Left ventricle myocardium superior (tissue), 1 donor: ENCODE data around the gene GSTM4. TPM values are rescaled to one million over a fixed set of nuclear protein-coding genes. Genes with fewer than 3 reads are reported as not detected.
A peak's percentile ranks its signal among the peaks of the same experiment; 100 is the strongest.

Experiments
- ATAC-seq: fragments of 200-7000 bp; cut with Tn5 transposase; one replicate; pipeline ENCODE4 v1.9.1; 2020; ENCODE audit warnings: mild to moderate bottlenecking, moderate library complexity
- DNase-seq: peaks from one replicate; pipeline ENCODE4 v3.0.0-alpha.2; 2020
- intact Hi-C: fragments of 100-400 bp; cut with micrococcal nuclease; formaldehyde crosslinking; loops from one replicate; pipeline ENCODE4 v1.11.0; 2022
- long read RNA-seq: library from polyadenylated mRNA; unstranded; transcript quantifications from one replicate; pipeline ENCODE4 v2.0.0, GENCODE V29; 2021
- total RNA-seq: library from RNA; stranded (reverse); fragmentation: NEBNext Ultra II Directional; extraction: Animal tissue kit (Norgen Biotek cat#: 25700); gene quantifications from one replicate; pipeline ENCODE4 v1.2.1, GENCODE V29; 2021
- donor health status: DM: no; HTN: yes; CAD: no; lungs with severe emphysema.

Gene GSTM4
- total RNA-seq, result 46.5 TPM
- long read RNA-seq, transcript GSTM4-204 (8 exons, 1,412 nt), result major isoform, 19 of 36 reads
- long read RNA-seq, transcript GSTM4-201 (8 exons, 1,321 nt), result minor isoform, 6 of 36 reads
- long read RNA-seq, partial matches to known transcripts, result 4 of 36 reads
- long read RNA-seq, other reads (novel, unspliced or antisense), result 7 of 36 reads

- intact Hi-C loops, result no loop called here
- ATAC-seq (peak; percentile 97), DNase-seq (peak; percentile 94)
Observed at GRCh38 chr1:109655615-109656519, at the start of gene GSTM4. Gene GSTM4 (plus strand): TSS chr1:109656099. CDS start chr1:109656390, 291 bp downstream.

GRCh38 chr1:109609881-109610280, 46.0 kb upstream of the GSTM4 start:
- no peak for DNase-seq

GRCh38 chr1:109610609-109611307, 45.1 kb upstream of the GSTM4 start:
- intact Hi-C loops, result no loop called here
- DNase-seq (no peak), ATAC-seq (no peak)

More at GRCh38 chr1:109609881-109610280, 46.0 kb upstream of the GSTM4 start:
- intact Hi-C loops, result no loop called here
- ATAC-seq, result no peak

GRCh38 chr1:109611308-109611990, 44.5 kb upstream of the GSTM4 start:
- intact Hi-C loops, result no loop called here
- no peak for ATAC-seq
- no peak for DNase-seq

GRCh38 chr1:109613361-109614147, 42.3 kb upstream of the GSTM4 start:
- ATAC-seq (no peak), DNase-seq (no peak)
- intact Hi-C loops, result no loop called here

- intact Hi-C loops, result no loop called here
- peak; percentile 14 for ATAC-seq
- no peak for DNase-seq
Observed at GRCh38 chr1:109615879-109616278, 40.0 kb upstream of the GSTM4 start.

GRCh38 chr1:109616391-109616790, 39.5 kb upstream of the GSTM4 start:
- ATAC-seq (no peak), DNase-seq (no peak)
- intact Hi-C loops, result no loop called here

- intact Hi-C loops, result no loop called here
- ATAC-seq, result no peak
- no peak for DNase-seq
Observed at GRCh38 chr1:109617291-109617801, 38.6 kb upstream of the GSTM4 start.

GRCh38 chr1:109618661-109619575, 37.0 kb upstream of the GSTM4 start:
- ATAC-seq, result no peak
- intact Hi-C loops, result no loop called here

GRCh38 chr1:109619576-109620400, 36.1 kb upstream of the GSTM4 start, which contains the start of the genes AMPD2 and GNAT2:
Gene AMPD2 (plus strand): TSS chr1:109619837. CDS start chr1:109621176, 1,339 bp downstream.
Gene GNAT2 (minus strand): TSS chr1:109619616. CDS start chr1:109612870, 6,746 bp downstream.
- ATAC-seq (peak; percentile 74), DNase-seq (peak; percentile 87)
- intact Hi-C loops, result no loop called here

More at GRCh38 chr1:109618661-109619575, 37.0 kb upstream of the GSTM4 start:
- no peak for DNase-seq

- intact Hi-C loops, result no loop called here
- ATAC-seq (peak; percentile 57), DNase-seq (peak; percentile 60)
Observed at GRCh38 chr1:109620401-109620791, 35.5 kb upstream of the GSTM4 start.

GRCh38 chr1:109620841-109621286, 35.0 kb upstream of the GSTM4 start:
- peak; percentile 83 for ATAC-seq
- intact Hi-C loops, result no loop called here
- peak; percentile 96 for DNase-seq

GRCh38 chr1:109621379-109622136, 34.3 kb upstream of the GSTM4 start:
- ATAC-seq, result no peak
- intact Hi-C loops, result no loop called here
- no peak for DNase-seq

- intact Hi-C loops, result no loop called here
- no peak for DNase-seq
- no peak for ATAC-seq
Observed at GRCh38 chr1:109622137-109622892, 33.6 kb upstream of the GSTM4 start.

- DNase-seq (no peak), ATAC-seq (no peak)
- intact Hi-C loops, result no loop called here
Observed at GRCh38 chr1:109622895-109623294, 33.0 kb upstream of the GSTM4 start.
